ENCODE measurements around the gene RPS6KA4.

- TF ChIP-seq CTCF (conservative IDR thresholded peaks at IDR 0.05; ENCODE audit: low read length), result no peak
- no peak for TF ChIP-seq EZH2phosphoT487 (IDR thresholded peaks at IDR 0.05; ENCODE audit: borderline replicate concordance, low read depth, low read length)
Measured at GRCh38 chr11:64351136-64351631, 7.8 kb upstream of the RPS6KA4 start.

Measured in OCI-LY7 (cell line).